UCSD-AML1 (cell line): ENCODE measurements around the gene TSPAN6.

Experiments used
- DNase-seq: peaks from one replicate; lab custom pipeline; 2025; ENCODE audit not compliant: unreplicated experiment; lab: John Stamatoyannopoulos, UW

Gene TSPAN6

DNA sequence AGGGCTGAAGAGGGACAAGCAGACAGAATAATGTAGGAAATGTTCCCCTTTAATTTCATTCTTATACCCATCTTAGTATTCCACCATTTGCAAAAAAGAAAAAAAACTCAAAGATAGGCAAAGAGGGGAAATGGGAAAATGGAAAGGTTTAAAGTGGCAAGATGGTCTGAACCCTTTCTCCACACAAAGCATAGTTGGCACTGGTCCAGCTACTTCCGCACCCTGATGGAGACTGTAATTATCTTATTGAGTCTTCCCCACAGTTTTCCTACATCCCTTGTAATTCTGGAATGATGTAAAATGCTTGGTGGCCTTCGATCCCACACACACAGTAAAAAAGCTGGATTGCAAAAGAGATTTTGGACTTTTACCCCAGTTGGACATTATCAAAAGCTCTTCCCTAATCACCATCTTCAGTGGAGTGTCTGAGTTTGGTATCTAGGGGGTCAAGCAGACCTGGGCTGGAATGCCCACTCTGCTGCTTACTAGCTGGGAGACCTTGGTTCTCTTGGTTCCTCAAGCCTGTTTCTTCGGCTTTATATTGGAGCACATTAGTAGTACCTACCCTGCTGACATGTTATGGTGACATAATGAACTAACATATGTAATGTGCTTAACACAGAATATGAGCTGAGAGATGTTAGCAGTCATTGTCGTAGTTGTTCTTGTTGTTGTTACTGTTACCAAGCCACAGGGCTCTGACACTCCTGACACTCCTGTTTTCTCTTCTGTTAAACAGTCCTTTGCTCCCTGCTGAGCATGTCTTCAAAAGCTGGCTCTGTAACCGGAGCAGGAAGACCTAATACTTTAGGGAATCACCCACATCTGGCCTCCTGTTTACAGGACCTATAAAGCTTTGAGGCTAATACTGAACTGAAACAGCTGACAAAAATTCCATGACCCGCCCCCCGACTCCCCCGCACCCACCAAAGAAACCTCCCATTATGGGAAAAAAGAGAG lies 12.1 kb upstream of the TSPAN6 start:
- DNase-seq: no peak

DNA sequence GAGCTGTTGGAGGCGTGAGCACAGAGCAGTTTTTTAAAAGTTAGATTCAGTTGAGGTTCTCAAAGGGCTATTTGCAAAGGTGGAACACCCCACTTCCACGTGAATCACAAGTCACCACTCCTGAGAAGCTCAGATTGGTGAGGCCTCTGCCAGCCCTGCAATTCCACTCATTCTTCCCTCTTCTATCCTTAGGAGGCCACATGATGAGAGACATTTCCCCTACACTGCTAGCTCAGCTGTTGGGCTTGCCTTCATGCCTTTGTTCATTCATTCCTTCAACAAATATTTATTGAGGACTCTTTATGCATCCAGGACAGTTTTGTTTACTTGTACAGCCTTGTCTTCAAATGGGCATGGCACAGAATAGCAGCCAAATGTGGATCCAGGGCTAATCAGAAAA lies 11.1 kb upstream of the TSPAN6 start:
- no peak for DNase-seq

DNA sequence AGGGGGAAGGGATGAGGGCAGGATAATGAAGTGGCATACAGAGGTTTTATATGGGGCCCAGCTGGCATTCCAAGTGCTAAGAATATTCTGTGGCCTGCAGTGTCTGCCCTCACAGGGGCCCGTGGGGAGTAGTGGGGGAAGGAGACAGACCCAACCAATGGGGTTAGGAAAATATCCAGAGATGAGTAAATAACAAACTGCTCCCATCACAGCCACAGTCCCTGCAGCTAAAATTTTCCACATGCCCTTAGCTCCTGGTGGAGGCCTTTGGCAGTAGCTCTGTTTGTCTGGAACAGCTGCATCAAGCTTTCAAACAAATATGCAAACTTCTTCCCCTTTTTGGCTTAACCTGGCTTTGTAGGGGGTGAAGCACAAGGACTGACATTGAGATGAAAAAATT lies 10.5 kb upstream of the TSPAN6 start:
- DNase-seq: no peak

DNA sequence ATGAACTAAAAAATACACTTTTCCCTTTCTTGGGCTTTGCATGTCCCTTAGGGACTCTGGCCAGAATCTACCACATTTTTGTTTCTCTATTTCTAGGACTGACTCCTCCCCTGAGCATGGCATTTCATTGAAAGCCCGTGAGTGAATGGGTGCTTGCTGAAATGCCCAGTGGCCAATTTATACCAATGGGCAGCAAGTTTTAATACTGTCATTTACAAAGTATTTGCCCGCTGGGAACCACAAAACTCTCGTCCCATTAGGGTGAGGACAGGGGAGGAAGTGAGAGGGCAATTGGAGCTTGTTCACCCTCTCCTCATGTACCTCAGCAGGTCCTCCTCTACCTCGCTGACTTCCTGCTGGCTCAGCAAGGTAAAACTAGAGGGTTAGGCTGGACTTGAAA lies 8.5 kb upstream of the TSPAN6 start:
- no peak for DNase-seq

DNA sequence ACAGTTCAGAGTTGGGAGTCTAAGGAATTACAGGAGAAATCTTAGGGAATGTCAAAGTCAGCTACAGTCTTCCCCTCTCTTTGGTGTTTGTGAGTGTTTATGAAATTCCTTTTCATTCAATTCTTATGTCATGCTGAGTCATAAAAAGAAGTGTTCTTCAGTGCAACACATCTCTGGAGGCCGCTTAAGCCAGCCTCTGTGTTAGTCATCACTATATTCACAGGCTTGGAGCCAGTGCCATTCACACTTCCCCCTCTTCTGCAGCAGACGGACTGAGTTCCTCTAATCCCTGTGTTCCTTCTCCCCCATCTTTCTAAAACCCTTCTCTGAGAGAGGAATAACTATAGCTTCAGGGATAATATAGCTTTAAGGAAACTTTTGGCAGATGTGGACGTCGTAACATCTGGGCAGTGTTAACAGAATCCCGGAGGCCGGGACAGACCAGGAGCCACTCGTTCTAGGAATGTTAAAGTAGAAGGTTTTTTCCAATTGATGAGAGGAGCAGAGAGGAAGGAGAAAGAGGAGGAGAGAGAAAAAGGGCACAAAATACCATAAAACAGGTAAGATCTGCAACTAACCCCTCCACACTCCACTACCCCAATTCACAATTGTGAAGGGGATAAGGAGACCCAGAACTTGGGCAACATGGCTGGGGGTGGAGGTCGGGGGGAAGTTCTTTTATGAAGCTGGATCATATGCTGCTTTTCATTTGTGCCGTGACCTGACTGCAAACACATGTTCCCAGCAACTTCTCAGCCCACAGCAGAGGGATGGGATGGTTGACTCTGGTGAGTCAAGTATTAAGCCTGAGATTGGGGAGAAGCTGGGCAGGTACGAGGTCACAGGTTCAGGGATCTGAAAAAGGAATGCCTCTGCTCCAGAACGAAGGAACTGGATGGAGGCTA lies 7.6 kb upstream of the TSPAN6 start, which contains the start of gene SRPX2:
Gene SRPX2 (plus strand): TSS at position 244 of the 905 bp plus-strand sequence. CDS start 2,124 bp downstream, outside the sequence.
- DNase-seq: no peak

DNA sequence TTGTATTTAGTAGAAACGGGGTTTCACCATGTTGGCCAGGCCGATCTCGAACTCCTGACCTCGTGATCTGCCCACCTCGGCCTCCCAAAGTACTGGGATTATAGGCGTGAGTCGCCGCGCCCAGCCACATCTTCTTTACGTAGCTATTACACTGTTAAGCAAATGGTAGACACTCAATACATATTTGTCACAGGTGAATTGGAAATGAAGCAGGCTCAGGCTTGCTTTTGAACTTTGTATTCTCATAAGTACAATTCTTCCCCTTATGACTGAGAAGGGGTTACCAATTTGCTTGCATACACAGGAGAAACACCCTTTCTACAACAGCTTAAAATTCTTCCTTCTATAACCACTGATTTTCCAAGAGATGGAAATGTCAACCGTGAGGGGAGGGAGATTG lies 6.6 kb upstream of the TSPAN6 start:
- no peak for DNase-seq

DNA sequence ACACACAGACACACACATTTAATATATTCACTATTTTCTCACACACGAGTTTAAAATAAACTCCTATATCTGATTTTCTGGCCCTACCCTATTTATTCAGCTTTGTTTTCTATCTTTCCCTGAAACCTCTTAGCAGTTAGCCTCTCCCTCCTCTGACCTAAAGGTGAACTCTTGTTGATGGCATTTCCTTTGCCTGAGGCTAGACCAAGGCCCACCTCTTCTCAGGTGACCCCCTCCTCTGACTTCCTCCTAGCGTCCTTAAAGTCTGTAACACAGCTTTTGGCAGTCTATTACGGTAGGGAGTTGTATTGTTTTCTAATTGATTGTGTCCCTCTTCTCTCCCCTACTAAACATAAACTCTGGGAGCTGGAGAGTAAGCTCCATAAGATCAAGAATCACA lies 5.7 kb upstream of the TSPAN6 start:
- DNase-seq: no peak

DNA sequence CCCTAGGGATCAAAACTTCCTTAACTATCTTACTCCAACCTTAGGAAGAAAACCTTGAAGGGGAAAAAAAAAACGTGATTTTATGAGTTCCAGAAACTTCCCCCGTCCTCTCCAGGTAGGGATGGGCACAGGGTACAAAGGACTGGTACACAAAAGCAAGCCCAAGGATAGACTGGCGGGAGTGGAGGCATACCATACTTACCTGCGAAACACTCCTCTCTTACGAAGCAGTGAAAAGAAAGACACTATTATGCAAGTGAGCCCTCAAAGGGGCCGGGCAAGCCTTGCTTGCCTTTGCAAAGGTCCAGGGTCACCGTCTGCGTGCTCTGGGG lies 651 bp downstream of the TSPAN6 start:
- no peak for DNase-seq

DNA sequence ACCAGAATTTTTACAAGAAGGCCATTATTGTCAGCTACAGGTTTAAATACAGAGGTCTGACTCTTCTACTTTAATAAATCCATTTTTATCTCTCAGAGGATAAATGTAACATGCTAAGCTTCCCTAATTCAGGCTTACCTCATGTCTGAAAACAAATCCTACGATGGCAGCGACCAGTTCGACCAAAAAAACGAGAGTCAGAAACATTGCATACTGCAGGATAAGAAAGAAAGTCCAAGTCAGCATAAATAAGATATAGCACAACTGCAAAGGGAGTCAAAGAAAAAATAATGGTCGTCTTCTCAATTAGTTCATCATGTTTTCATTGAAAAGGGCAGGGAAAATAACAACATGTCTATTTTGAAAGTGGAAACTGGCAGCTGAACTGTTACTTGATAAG lies 1.6 kb downstream of the TSPAN6 start:
- DNase-seq: no peak

DNA sequence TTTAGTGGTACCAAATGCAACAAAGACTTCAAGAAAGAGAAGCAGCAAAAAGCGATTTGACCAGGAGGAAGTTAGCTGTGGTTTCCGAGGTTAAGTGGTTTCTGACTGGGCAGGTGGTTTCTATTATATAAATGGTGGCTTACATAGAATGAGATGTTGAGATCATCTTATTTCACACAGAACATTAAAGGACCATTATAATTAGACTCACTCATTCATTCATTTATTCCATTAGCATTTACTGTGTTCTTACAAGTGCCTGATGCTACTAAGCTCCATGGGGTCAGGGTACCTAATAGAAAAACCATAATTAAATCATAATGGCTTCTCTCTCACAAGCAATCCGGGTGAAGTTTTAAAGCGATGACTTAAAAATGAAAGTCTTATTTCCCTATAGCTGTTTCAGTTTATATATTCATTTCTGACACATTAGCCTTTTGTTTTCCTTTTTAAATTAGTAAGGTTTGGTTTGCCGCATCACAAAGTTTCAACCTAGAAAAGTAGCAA lies 10.6 kb downstream of the TSPAN6 start:
- DNase-seq: no peak

DNA sequence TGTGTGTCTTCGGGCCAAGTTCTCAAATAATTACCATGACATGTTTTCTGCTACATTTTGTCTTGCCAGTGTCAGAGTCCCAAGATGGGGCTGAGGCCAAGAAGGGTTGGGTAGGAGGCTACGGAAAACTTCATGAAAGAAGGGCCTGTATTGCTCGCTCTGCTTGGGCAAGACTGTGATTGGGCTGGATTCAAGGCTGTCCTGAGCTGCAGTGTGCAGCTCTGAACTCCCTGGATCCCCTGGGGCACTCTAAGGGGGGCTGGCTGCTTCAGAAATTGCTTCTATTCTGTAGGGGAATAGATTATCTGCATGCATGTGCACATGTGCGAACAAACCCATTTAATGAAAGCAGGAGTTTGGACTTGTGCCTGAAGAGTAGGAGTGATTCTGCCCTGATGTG lies 13.6 kb downstream of the TSPAN6 start:
- no peak for DNase-seq

DNA sequence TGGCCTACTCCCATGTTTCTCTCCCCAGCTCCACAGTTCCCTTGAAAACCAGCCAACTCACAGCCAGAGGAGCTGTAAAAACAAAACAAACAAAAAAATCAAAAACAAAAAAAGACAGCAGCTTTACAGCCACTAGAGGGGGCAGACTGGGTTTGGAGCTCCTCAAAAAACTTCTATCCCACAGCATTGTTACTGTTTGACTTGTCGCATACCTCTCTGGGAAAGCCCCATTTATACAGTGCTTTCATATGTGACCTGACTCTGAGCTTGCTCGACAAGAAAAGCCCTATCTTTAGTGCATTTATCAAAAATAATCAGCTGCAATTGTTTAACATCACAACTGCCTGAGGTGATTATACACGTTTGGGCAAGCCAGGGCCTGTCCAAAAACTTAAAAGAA lies 21.6 kb downstream of the TSPAN6 start:
- DNase-seq: no peak

DNA sequence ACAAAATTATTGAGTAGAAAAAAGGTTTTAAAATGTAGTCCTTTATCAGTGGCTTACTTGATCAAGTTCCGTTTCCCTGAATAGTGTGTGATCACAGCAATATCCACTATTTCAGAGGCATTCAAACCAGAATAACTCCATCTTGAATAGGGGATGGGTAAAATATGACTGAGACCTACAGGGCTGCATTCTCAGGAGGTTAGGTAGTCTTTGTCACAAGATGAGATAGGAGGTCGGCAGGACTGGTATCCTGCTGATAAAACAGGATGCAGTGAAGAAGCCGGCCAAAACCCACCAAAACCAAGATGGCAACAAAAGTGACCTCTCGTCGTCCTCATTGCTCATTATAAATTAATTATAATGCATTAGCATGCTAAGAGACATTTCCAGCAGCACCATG lies 24.7 kb downstream of the TSPAN6 start:
- DNase-seq: no peak

DNA sequence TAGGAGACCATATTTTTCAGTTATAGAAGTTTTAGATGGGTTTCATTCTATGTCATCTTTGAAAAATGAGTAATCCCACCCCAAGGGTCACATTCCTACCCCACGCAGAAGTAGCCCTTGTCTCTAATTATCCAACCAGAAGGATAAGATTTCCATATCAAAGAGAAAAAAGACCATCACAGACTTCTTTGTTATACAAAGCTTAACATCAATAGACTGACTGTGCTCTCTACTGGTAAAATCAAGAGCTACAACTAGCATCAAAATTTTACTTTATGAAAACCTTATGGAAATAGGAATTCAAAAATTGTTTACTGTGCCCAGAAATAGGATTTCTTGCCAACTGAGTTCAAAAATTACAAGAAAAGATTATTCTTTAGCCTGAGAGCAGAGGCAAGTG lies 27.0 kb downstream of the TSPAN6 start:
- DNase-seq: no peak

DNA sequence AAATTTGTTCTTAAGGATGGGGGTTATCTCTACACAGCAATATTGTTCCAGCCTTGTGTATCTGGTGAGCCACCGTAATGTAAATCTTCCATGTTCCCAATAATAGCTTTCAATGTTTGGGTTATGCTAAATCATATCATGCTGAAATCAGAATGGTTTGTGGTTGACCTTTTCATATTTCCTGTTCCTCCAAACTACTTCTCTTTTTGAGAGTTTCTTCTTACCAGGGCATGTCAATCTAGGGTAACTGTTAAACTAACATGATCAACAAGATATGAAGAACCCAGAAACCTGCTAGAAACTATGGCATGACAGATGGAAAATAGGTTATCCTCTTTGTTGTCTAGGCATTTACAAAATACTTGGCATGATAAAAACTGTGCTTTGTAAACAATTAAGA lies 29.9 kb downstream of the TSPAN6 start:
- DNase-seq: no peak

DNA sequence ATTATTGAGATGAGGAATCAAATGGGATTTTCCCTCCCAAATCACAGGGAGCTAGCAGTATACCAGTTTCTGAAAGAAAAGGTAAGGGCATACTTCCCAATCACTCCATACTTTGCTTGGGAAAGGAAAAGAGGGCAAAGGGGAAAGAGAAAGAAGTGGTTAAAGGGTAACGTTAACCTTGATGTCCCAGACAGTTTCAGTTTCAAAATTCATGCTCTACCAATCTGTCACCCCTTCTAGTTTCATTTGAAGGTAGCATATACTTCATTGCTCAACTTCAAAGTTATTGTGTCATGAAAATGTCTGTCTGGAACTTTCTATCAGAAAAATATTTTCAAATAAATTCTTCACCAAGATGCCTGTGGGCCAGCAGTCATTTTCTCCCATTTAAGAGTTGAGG lies 35.8 kb downstream of the TSPAN6 start:
- no peak for DNase-seq

DNA sequence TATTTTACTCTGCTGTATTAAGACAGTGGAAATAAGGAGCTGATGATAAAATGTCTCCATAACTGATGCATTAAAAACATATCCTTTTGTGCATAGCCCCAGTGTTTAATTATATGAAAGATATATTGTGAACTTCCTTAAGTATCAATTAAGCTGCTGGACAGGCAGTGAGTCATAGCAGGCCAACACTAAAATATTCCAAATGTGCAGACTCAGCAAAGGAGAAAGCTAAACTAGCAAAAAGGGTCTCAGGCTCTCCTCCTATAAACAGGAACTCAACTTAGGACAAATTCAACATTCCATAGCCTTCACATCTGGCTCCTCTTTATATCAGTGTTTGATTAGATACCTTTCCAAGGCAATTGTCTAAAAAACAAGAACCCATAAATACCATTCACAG lies 36.3 kb downstream of the TSPAN6 start:
- DNase-seq: no peak

DNA sequence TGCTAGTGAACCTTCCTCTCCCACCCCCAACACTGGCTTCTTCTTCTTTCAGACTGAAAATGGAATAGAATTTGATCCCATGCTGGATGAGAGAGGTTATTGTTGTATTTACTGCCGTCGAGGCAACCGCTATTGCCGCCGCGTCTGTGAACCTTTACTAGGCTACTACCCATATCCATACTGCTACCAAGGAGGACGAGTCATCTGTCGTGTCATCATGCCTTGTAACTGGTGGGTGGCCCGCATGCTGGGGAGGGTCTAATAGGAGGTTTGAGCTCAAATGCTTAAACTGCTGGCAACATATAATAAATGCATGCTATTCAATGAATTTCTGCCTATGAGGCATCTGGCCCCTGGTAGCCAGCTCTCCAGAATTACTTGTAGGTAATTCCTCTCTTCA lies 37.1 kb downstream of the TSPAN6 start:
- no peak for DNase-seq

DNA sequence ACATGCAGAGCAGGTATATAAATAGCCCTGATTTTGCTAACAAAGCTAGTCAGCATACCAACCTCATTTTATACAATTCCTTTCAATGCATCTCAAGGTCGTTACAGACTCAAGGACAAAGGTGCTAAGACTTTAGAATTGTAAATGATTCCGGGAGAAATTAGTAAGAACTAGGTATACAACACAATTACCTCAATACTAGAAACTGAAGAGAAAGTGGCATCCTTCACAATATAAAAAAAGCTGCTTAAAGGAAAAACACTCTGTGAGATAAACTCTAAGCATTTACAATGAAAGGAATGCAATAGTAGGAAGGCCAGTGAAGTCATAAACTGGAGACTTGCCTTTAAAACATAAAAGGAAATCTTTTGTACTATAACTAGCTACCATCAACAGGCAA lies 40.0 kb downstream of the TSPAN6 start:
- no peak for DNase-seq

DNA sequence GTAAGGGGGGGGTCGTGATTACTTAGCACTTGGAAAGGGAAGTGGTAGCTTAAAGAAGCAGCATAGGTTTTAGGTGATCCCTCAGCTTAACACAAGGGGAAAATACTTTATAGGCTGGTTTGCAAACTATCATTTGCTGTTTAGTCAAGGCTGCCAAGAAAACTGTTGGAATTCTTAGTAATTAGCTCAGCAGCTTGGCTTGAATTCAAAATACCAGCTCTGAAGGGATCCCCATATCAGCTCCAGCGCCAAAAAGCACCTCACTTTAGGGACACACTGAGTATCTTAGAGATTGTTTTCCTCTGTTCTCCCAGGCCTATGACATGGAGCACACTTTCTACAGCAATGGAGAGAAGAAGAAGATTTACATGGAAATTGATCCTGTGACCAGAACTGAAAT lies 43.0 kb downstream of the TSPAN6 start:
- DNase-seq: no peak

DNA sequence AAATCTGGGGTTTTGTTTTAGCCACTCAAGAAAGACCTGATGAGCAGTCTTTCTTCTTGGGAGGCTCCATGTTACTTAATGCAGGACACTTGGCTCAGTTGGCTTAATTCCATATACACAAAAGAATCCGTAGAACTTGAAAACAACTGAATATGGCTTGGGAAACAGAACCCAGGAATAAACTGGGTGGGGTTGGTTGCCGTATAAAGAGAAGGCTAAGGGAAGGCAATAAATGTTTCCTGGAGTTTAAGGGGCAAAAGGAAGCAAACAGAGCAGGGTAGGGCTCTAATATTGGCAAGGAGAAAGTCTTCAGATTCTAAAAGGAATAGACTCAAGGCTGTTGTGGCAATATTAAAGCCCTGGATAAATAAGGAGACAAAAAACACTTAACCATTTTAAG lies 43.5 kb downstream of the TSPAN6 start:
- DNase-seq: no peak
